ENCODE results near the gene RPS16. TPM values are rescaled to one million over a fixed set of nuclear protein-coding genes. Genes with fewer than 3 reads are reported as not detected.

Gene RPS16
- total RNA-seq, 2 donors from 2014 or later: 1,162 to 1,716 TPM

DNA sequence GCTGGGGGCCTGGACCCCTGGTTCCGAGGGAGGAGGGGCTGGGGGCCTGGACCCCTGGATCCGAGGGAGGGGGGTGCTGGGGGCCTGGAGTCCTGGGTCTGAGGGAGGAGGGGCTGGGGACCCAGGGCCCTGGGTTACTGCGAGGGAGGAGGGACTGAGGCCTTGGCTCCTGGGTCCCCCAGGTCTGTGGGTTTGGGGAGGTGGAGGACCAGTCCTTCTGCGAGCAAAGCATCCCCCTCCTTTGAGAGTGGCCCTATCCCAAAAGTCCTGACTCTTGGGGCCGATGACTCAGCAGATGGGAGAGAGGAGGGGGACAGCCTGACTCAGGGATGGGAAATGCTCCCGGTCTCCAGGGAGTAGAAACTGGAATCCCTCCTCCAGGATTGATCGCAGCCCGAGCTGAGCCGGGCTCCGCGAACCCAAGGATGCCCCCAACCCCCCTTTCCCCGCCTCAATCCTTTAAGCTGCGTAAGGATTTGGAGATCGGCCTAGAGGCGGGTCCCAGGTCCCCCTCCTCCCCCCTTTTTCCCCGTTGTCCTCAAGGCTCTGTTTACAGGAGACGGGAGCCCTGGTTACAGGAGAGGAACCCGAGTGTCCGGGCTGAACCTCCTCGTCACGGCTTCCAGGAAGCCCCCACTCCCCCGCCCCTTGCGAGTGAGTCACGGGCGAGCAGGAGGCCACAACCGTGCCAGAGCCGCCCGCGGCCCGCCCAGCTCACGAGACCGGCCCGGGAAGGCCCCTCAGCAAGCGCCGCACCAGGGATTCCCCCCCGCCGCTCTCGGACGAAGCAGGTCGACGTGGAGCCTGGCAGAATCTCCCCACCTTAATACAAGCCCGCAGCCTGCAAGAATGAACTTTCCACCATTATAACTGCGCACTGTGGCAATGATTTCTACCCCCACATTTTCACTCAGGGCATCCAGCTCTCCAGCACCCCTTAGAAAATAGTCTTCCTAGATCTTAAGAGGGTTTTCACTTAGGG is 32.1 kb downstream of the RPS16 start:
- no peaks in the 10 kb centered on the region for H3K9me3 ChIP-seq
- intact Hi-C loops (cut with DNase I): no loop called here
- H3K36me3 ChIP-seq: peaks cover 7 to 8% of the 10 kb centered on the region in 2 donors
- peak; percentile 99 for TF ChIP-seq POLR2AphosphoS5 (IDR thresholded peaks at IDR 0.05)
- peak in 2 of 4 experiments; percentile 5 to 18 for TF ChIP-seq CTCF (IDR thresholded peaks at IDR 0.05)
- TF ChIP-seq POLR2A (IDR thresholded peaks at IDR 0.05): peak; percentile 75
- H3K4me3 ChIP-seq: peak overlapping the region; percentile 39 to 51
- DNase-seq (ENCODE audit: low spot score): peak; percentile 99
- H3K4me1 ChIP-seq (replicated peaks): peaks cover 8% of the 10 kb centered on the region
- 2% methylated on average over 43 of the region's 43 CpGs for WGBS
- no peaks in the 10 kb centered on the region for H3K27me3 ChIP-seq (replicated peaks; ENCODE audit: insufficient read depth)
- peak overlapping the region; percentile 100 for H3K27ac ChIP-seq

DNA sequence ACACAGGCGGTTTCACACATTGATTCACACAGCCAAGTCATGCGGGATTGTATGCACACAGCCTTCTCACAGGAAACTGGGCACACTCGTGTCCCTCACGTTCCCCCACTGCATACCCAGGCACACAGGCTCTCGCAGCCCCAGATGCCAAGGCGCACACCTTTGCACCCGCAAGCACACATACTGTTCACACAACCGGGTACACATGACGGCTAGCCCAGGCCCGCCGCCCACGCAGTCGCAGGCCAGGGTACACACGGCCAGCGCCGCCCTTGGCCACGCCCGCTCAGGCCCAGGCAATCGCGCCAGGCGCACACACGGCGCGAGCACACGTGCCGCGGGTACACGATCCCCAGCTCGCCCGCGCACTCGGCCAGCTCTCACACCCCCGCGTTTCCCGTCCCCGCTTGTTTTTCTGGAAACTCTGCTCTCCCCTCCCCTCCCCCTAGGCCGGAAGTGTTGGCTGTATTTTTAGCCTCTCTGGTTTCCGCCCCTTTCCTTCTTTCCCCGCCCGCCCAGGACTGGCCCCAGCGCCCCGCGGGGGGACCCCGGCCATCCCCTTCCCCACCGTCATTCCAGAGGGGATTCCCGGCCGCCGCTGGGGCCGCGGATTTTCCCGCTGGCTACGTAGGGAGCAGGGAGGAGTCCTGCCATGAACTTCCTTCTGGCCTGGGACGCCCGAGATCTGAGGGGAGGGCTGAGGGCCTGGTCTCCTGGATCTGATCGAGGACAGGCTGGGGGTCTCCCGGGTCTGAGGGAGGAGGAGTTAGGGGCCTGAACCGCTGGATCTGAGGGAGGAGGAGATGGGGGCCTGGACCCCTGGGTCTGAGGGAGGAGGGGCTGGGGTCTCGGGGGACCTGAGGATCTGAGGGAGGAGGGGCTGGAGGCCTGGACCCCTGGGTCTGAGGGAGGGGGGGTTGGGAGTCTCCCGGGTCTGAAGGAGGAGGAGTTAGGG is 33.1 kb downstream of the RPS16 start:
- H3K4me1 ChIP-seq (replicated peaks): peaks cover 13% of the 10 kb centered on the region
- no peaks in the 10 kb centered on the region for H3K27me3 ChIP-seq (replicated peaks; ENCODE audit: insufficient read depth)
- peak overlapping the region; percentile 100 for H3K27ac ChIP-seq
- H3K4me3 ChIP-seq: peak overlapping the region; percentile 39 to 51
- no peaks in the 10 kb centered on the region for H3K36me3 ChIP-seq
- WGBS: under 1% methylated on average over 44 of the region's 59 CpGs
- peak; percentile 54 for TF ChIP-seq POLR2A (IDR thresholded peaks at IDR 0.05)
- peak in 1 of 4 experiments; percentile 25 for TF ChIP-seq CTCF (IDR thresholded peaks at IDR 0.05)
- TF ChIP-seq POLR2AphosphoS5 (IDR thresholded peaks at IDR 0.05): peak; percentile 90
- intact Hi-C loops (cut with DNase I): no loop called here
- DNase-seq (ENCODE audit: low spot score): peak; percentile 93
- no peaks in the 10 kb centered on the region for H3K9me3 ChIP-seq

DNA sequence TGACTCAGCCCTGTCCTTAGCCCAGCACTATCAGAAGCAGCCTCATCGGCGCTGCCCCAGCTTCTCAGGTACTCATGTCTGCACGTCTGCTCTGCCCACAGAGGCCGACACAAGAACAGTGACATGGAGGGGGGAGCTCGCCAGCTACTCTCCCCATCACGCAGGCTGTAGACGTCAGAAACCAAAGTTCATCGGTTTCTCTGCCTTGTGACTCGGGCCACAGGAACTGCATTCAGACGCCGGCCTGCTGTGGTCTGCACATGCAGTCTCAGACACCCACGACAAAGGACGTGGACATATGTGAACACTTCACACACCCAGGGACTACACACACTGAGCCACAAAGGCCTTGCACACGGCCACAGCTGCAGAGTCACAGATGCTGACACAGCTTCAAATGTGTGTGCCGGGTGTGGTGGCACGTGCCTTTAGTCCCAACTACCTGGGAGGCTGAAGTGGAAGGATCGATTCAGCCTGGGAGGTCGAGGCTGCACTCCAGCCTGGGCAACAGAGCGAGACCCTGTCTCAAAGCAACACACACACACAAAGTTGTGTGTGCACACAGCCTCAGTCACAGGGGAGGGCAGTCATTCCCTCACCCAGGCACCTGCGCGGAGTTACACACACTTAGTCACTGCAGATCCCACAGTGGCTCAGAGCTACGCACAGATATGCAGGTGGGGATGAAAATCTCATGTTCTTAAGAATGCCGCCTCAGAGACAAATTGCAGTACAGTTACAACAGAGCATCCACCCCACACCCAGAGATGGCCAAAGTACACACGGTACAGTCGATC is 34.0 kb downstream of the RPS16 start:
- intact Hi-C loops (cut with DNase I): no loop called here
- Histone ChIP-seq H3K27ac (peak overlapping the region; percentile 100), H3K4me1 (replicated peaks) (peaks cover 13% of the 10 kb centered on the region), H3K4me3 (no peak overlapping the region), H3K36me3 (no peaks in the 10 kb centered on the region), H3K27me3 (replicated peaks; ENCODE audit: insufficient read depth) (no peaks in the 10 kb centered on the region), H3K9me3 (no peaks in the 10 kb centered on the region)
- 56% methylated on average over 25 of the region's 25 CpGs for WGBS
- no peak for TF ChIP-seq POLR2AphosphoS5 (IDR thresholded peaks at IDR 0.05)
- no peak for TF ChIP-seq CTCF (IDR thresholded peaks at IDR 0.05)
- TF ChIP-seq POLR2A (IDR thresholded peaks at IDR 0.05): no peak
- DNase-seq (ENCODE audit: low spot score): peak; percentile 33

- intact Hi-C loops (cut with DNase I): no loop called here
- no peaks in the 10 kb centered on the region for H3K36me3 ChIP-seq
- TF ChIP-seq POLR2A (IDR thresholded peaks at IDR 0.05): no peak
- no peak for TF ChIP-seq CTCF (IDR thresholded peaks at IDR 0.05)
- TF ChIP-seq POLR2AphosphoS5 (IDR thresholded peaks at IDR 0.05): no peak
- H3K27me3 ChIP-seq (replicated peaks; ENCODE audit: insufficient read depth): no peaks in the 10 kb centered on the region
- H3K27ac ChIP-seq: peak overlapping the region; percentile 100
- peaks cover 13% of the 10 kb centered on the region for H3K4me1 ChIP-seq (replicated peaks)
- DNase-seq (ENCODE audit: low spot score): no peak
- H3K4me3 ChIP-seq: no peak overlapping the region
- H3K9me3 ChIP-seq: no peaks in the 10 kb centered on the region
- WGBS: 65% methylated on average over 4 of the region's 4 CpGs
Observed at GRCh38 chr19:39401070-39401548, 34.6 kb downstream of the RPS16 start.

Measured in prostate gland (tissue), 2 donors.